Naive thymus-derived CD8-positive, alpha-beta T cell (primary cell): ENCODE results near the gene CORO6. TPM values are rescaled to one million over a fixed set of nuclear protein-coding genes. Genes with fewer than 3 reads are reported as not detected.

Experiments used
- ATAC-seq, 2 donors: fragments of 150-1000 bp; cut with Tn5 transposase in 1 of 2; sonication (Bioruptor Pico), chemical (Tn5 transposase) in 1 of 2; 1 replicate in 1 of 2; 2 replicates in 1 of 2; pipeline ENCODE4 v1.10.0; 2021; ENCODE audit warnings: mild to moderate bottlenecking in 2 of 2, moderate library complexity in 2 of 2
- POLR2A ChIA-PET: fragments of 350-600 bp; sonication (Branson Sonifier 250); formaldehyde crosslinking; loops from one replicate; lab custom pipeline; 2021; ENCODE audit warnings: antibody characterized with exemption; lab: Charles Lee
- DNase-seq, 10 donors: peaks; one replicate each; pipeline versions ENCODE4 v3.0.0 to v3.0.0-alpha.2; 2020 to 2022
- H3K27ac Mint-ChIP-seq, 10 donors: one replicate each; pipeline ENCODE4 v1.8.0; 2020 to 2022; ENCODE audit warnings: mild to moderate bottlenecking in 10 of 10, mixed read lengths in 10 of 10, moderate library complexity in 4 of 10, inconsistent platforms in 1 of 10
- H3K27me3 Mint-ChIP-seq, 5 donors: one replicate each; pipeline ENCODE4 v1.8.0; 2021 to 2022; ENCODE audit warnings: mixed read lengths in 5 of 5
- H3K36me3 Mint-ChIP-seq, 3 donors: one replicate each; pipeline ENCODE4 v1.8.0; 2020 to 2022; ENCODE audit warnings: mixed read lengths in 3 of 3, mild to moderate bottlenecking in 2 of 3, inconsistent platforms in 1 of 3
- H3K4me1 Mint-ChIP-seq, 4 donors: one replicate each; pipeline ENCODE4 v1.8.0; 2021 to 2022; ENCODE audit warnings: mixed read lengths in 4 of 4
- H3K4me3 Mint-ChIP-seq, 10 donors: one replicate each; pipeline ENCODE4 v1.8.0; 2020 to 2022; ENCODE audit warnings: mild to moderate bottlenecking in 10 of 10, mixed read lengths in 10 of 10, moderate library complexity in 6 of 10, inconsistent platforms in 1 of 10
- H3K9me3 Mint-ChIP-seq, 9 donors: one replicate each; pipeline ENCODE4 v1.8.0; 2020 to 2022; ENCODE audit warnings: mixed read lengths in 9 of 9, mild to moderate bottlenecking in 3 of 9, inconsistent platforms in 1 of 9, moderate library complexity in 1 of 9
- polyA plus RNA-seq, 3 donors: library from polyadenylated mRNA; unstranded; fragments of 300-500 nt; fragmentation: Illumina TruSeq; gene quantifications; one replicate each; pipeline ENCODE4 v1.2.3, GENCODE V29; 2021
- total RNA-seq, 8 experiments: library from RNA in 2 of 8; stranded (reverse) in 2 of 8; gene quantifications; one replicate each; pipeline ENCODE4 v1.2.3 and lab custom pipeline; 2021 to 2026

The CORO6 gene
- total and polyA plus RNA-seq, 5 experiments from 2014 or later = 0.22 to 2.2 (median 1.0) TPM; not detected in 1

DNA sequence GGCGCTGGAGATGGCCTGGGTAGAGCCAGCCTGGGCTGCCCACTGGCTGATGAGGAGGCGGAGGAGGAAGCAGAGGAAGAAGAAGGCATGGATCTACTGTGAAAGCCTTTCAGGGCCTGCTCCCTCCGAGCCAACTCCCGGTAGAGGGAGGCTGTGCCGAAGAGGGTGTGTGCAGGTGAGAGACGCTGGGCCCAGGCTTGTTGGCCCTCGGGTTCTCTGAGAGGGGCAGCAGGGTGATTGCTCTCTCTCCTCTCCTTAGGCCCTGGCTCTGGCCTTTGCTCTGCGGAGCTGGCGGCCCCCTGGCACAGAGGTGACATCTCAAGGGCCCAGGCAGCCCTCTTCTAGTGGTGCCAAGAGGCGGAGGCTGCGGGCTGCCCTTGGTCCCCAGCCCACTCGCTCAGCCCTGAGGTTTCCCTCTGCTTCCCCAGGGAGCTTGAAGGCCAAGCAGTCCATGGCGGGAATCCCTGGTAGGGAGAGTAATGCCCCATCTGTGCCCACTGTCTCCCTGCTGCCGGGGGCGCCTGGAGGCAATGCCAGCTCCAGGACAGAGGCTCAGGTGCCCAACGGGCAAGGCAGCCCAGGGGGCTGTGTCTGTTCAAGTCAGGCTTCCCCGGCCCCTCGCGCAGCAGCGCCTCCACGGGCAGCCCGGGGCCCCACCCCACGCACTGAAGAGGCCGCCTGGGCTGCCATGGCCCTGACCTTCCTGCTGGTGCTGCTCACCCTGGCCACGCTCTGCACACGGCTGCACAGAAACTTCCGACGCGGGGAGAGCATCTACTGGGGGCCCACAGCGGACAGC lies 50.6 kb downstream of the CORO6 start:
- POLR2A ChIA-PET = interaction anchor here (0.6 to 7.2 kb wide), 3 partner anchors 16 to 164 kb away, joined by 4 to 70 read pairs (median 7); no protein-coding TSS in a partner anchor
- Mint-ChIP-seq H3K27me3 (no peaks in the 10 kb centered on the region), H3K36me3 (peaks cover 0 to 29% (median 2%) of the 10 kb centered on the region in 3 donors), H3K4me1 (peaks cover 17 to 41% (median 21%) of the 10 kb centered on the region in 4 donors), H3K27ac (peak overlapping the region in 1 of 10 donors; percentile 65), H3K9me3 (no peaks in the 10 kb centered on the region), H3K4me3 (peak overlapping the region in 1 of 10 donors; percentile 10)
- ATAC-seq (no peak), DNase-seq (no peak)

DNA sequence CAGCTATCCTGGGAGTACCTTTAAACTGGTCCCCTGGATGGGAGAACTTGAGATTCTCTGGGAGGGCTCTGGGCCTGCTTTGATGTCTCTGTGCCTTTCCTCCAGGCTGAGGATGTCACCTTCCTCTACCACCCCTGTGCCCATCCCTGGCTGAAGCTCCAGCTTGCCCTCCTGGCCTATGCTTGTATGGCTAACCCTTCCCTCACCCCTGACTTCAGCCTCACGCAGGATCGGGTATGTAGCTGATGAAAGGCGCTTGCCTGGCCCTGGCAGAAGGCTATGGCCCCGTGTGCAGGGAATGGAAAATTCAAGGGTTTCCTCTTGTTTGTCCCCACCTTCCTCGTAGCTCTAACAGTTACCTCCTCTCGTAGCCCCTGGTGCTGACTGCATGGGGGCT lies 51.2 kb downstream of the CORO6 start:
- no peaks in the 10 kb centered on the region for H3K27me3 Mint-ChIP-seq
- H3K9me3 Mint-ChIP-seq = no peaks in the 10 kb centered on the region
- peaks cover 17 to 41% (median 21%) of the 10 kb centered on the region in 4 donors for H3K4me1 Mint-ChIP-seq
- POLR2A ChIA-PET = interaction anchor here (1.4 to 7.2 kb wide), 2 partner anchors 8 to 44 kb away, joined by 4 to 70 read pairs; no protein-coding TSS in a partner anchor
- H3K4me3 Mint-ChIP-seq = no peak overlapping the region
- ATAC-seq = no peak
- peaks cover 0 to 27% (median 2%) of the 10 kb centered on the region in 3 donors for H3K36me3 Mint-ChIP-seq
- H3K27ac Mint-ChIP-seq = peak overlapping the region in 2 of 10 donors; percentile 19 to 65
- no peak for DNase-seq

DNA sequence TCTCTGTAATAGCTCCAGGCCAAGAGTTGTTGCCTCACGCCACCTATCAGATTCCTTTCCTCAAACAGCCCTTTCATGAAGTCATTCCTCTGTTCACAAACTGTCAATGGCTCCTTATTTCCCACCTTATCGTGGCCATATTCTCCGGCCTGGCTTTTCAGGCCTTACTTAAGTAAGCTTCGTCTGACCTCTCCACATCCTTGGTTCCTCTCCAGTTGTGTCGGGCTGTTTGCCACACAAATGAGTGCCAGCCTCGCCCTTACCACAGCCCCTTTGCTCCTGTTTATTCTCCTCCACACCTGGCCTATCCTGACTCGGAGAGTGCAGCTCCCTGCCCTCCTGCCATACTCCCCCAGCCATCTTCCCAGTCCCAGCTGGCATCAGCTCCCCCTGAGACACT lies 52.2 kb downstream of the CORO6 start:
- POLR2A ChIA-PET = interaction anchor here (0.7 to 7.2 kb wide), 4 partner anchors 9 to 201 kb away, joined by 3 to 70 read pairs (median 12); partner anchors contain the start of gene ANKRD13B
- Mint-ChIP-seq H3K4me3 (peak overlapping the region; percentile 6 to 70 (median 42)), H3K9me3 (no peaks in the 10 kb centered on the region), H3K27me3 (no peaks in the 10 kb centered on the region), H3K4me1 (peaks cover 23 to 48% (median 28%) of the 10 kb centered on the region in 4 donors), H3K36me3 (peaks cover 0 to 21% (median 2%) of the 10 kb centered on the region in 3 donors), H3K27ac (peak overlapping the region in 6 of 10 donors; percentile 3 to 89 (median 68))
- ATAC-seq = no peak
- no peak for DNase-seq

DNA sequence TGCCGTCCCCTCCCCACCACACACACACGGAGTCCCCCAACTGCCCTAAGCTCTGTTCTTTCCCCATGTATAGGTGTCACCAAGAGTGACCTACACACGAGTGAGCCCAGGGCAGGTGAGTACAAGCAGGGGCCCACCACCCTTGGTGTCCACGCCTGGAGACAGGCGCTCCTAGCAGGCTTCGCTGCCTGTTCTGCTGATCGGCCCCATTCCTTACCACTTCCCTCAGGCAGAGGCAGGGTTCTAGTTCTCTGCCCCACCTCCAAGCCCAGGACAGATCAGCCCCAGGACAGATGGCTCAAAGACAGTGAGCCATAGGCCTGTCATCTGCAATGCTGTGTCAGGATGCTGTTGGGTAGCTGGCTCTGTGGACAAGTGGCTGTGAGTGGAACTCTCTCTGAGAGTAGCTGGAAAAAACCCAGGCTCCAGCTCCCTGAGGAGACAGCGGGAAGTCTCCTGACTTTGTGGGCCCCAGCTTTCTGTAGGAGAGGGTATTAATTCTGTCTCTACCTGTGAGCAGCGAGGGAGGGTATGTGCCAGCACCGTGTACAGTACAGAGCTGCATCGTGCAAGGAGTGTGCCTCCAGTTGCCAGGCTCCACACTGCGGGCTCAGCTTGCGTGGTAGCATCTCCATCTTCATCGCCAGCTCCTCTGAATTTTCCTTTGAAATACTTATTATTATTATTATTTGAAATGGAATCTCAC lies 53.3 kb downstream of the CORO6 start:
- DNase-seq (no peak), ATAC-seq (no peak)
- peaks cover 24 to 47% (median 34%) of the 10 kb centered on the region in 4 donors for H3K4me1 Mint-ChIP-seq
- POLR2A ChIA-PET = interaction anchor here (0.6 to 7.2 kb wide), 7 partner anchors 11 to 361 kb away, joined by 3 to 70 read pairs (median 12); partner anchors contain the start of genes ANKRD13B and SSH2
- H3K27ac Mint-ChIP-seq = peak overlapping the region in 9 of 10 donors; percentile 31 to 92 (median 83)
- peak overlapping the region; percentile 79 to 91 (median 88) for H3K4me3 Mint-ChIP-seq
- H3K27me3 Mint-ChIP-seq = no peaks in the 10 kb centered on the region
- H3K9me3 Mint-ChIP-seq = no peaks in the 10 kb centered on the region
- peaks cover 0 to 11% (median under 1%) of the 10 kb centered on the region in 3 donors for H3K36me3 Mint-ChIP-seq

DNA sequence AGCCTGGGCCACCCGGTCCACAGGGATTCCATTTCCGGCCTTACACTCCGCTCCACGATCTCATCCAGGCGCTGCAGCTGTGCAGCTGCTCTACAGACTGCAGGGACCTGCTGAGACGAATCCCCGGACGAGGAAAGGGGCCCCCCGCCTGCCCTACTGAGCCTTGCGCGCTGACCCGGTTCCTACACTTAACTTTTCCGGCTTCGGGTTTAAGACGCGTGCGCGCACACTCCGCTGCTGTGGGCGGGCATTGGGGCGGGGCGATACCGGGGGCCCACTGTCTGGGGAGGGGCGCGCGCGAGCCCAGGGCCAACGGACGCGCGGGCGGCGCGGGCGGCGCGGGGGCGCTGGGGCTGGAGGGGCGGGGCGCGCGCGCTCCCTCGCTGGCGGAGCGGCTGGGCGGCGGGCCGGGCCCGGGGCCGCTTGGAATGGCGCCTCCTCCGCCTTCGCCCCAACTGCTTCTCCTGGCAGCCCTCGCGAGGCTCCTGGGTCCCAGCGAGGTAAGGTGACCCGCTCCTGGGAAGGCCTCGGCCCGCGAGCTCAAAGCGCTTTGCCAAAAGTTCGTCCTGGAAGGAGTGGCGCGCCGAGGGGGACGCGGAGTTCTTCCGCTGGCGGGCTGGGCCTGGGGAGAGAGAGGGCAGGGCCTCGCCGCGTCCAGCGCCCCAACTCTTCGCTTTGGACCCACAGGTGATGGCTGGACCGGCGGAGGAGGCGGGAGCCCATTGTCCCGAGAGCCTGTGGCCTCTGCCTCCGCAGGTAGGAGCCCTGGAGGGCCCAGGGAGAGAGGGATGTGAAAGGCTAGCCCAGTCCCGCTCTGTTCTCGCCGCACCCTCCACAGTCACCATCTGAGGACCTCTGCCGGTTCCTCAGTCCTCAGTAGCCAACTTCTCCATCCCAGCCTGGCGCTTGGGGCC lies 54.1 kb downstream of the CORO6 start, which contains the start of gene TP53I13:
TP53I13 (plus strand) TSS at position 371 of the 914 bp plus-strand sequence; CDS start at position 429, 58 bp downstream.
- no peaks in the 10 kb centered on the region for H3K27me3 Mint-ChIP-seq
- H3K4me1 Mint-ChIP-seq = peaks cover 28 to 41% (median 39%) of the 10 kb centered on the region in 4 donors
- POLR2A ChIA-PET = interaction anchor here (1.0 to 7.2 kb wide), 15 partner anchors 8 to 362 kb away, joined by 3 to 70 read pairs (median 5); partner anchors contain the start of genes ANKRD13B, NUFIP2, SSH2 and TAOK1
- no peaks in the 10 kb centered on the region for H3K9me3 Mint-ChIP-seq
- ATAC-seq = peak; percentile 65 to 66
- peak within 1 kb of the TSS; percentile 76 to 99 (median 95) for H3K27ac Mint-ChIP-seq
- peaks cover 0 to 6% (median 0%) of the 10 kb centered on the region in 3 donors for H3K36me3 Mint-ChIP-seq
- H3K4me3 Mint-ChIP-seq = peak within 1 kb of the TSS; percentile 91 to 99 (median 96)
- peak; percentile 72 to 93 (median 83) for DNase-seq

DNA sequence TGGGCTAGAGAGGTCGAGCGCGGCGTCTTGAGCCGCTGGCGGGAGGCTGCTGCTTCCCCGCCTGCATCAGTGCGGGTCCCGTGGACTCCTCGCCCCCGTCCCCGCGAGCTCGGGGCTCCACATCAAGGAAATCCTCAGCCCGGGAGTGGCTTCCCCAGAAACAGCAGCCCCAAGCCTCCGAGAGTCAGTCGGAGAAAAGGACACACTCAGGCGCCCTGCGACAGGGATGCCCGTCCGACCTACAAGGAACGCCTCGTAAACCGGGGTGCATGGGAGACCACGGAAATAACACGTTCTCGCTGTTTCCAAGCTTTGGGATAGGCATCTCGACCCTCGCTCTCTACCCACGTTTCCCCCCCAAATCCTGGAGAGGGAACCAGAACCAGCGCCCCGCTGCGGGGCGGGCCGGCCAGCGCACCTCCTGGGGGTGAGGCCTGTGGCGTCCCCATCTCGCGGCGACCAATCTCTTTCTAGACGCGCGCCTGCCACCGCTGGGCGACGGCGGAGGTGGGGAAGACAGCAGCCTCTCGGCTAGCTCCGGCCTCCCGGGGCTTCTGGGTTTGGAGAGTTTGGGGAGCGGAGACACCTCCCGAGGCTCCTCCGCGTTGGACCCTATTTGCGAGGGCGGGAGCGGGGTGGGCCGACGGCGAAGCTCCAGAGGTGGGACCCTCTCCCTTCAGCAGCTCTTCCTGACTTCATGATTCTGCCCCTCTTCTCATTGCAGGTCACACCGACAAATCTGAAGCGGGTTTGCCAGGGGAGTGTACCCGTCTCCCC lies 55.0 kb downstream of the CORO6 start:
- H3K9me3 Mint-ChIP-seq = no peaks in the 10 kb centered on the region
- H3K4me1 Mint-ChIP-seq = peaks cover 27 to 41% (median 37%) of the 10 kb centered on the region in 4 donors
- H3K27ac Mint-ChIP-seq = peak overlapping the region; percentile 76 to 99 (median 95)
- DNase-seq (peak; percentile 56 to 84 (median 68)), ATAC-seq (peak; percentile 64 to 71)
- POLR2A ChIA-PET = interaction anchor here (1.1 to 7.2 kb wide), 16 partner anchors 8 to 363 kb away, joined by 3 to 70 read pairs (median 5); partner anchors contain the start of genes ANKRD13B, NUFIP2, SSH2 and TAOK1
- H3K36me3 Mint-ChIP-seq = no peaks in the 10 kb centered on the region
- H3K27me3 Mint-ChIP-seq = no peaks in the 10 kb centered on the region
- H3K4me3 Mint-ChIP-seq = peak overlapping the region; percentile 91 to 99 (median 96)

DNA sequence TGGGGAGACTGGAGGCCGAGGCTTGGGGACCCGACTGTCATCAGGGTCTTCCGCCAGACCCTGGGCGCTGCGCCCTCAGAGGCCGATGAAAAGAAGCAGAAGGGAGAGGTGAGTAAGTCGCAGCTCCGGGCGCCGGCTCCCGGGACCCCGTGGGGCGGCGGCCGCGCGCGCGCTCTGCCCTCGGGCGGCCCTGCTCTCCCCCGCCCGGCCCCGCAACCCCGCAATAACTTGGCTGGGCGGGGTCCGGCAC lies 55.5 kb downstream of the CORO6 start:
- Mint-ChIP-seq H3K27me3 (no peaks in the 10 kb centered on the region), H3K36me3 (no peaks in the 10 kb centered on the region), H3K4me3 (peak overlapping the region; percentile 74 to 99 (median 96)), H3K27ac (peak overlapping the region in 4 of 10 donors; percentile 41 to 86 (median 76)), H3K4me1 (peaks cover 27 to 44% (median 42%) of the 10 kb centered on the region in 4 donors), H3K9me3 (no peaks in the 10 kb centered on the region)
- DNase-seq = peak in 1 of 10 donors; percentile 50
- ATAC-seq = peak; percentile 2 to 3
- POLR2A ChIA-PET = interaction anchor here (0.9 to 7.2 kb wide), 17 partner anchors 9 to 427 kb away, joined by 3 to 70 read pairs (median 4); partner anchors contain the start of genes ANKRD13B, NUFIP2, SSH2 and TAOK1

DNA sequence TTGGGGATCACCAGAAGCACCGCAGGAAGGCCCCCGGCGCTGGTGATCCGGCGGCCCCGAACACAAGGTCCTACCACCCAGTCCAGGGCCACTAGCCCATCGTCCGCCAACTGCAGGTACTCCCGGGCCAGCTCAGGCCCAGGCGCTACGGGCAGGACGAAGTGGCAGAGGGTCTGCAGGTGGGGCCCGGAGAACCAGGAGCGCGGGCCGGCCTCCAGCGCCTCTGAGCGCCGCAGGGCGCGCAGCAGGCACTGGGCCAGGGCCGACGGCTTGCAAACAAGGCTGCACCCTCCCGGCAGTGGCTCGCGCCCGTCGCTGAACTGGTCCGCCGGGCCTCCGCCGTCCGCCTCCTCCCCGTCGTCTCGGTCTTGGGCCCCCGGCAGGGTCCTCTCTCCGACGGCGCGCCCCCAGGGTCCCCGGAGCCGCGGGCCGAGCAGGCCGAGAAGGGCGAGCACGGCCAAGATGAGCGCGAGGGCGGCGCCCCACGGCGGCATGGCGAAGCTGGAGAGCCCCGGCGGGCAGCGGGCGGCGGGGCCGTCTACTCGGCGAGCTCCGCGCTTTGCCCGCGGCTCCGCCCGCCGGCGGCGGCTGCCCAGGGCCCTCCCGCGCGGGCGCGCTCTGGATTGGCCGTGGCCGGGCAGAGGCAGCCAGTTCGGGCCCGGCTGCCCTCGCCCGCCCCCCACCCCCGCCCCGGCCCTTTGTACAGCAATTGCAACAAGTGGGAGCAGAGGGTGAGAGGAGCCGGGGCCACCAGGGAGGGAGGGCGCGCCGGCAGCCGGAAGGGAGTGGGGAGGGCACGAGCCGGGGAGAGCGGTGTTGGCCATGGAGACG lies 56.0 kb downstream of the CORO6 start, which contains the start of gene ABHD15:
ABHD15 (minus strand) TSS at position 565 of the 831 bp plus-strand sequence; CDS start at position 494, 71 bp downstream.
- H3K4me1 Mint-ChIP-seq = peaks cover 27 to 49% (median 47%) of the 10 kb centered on the region in 4 donors

DNA sequence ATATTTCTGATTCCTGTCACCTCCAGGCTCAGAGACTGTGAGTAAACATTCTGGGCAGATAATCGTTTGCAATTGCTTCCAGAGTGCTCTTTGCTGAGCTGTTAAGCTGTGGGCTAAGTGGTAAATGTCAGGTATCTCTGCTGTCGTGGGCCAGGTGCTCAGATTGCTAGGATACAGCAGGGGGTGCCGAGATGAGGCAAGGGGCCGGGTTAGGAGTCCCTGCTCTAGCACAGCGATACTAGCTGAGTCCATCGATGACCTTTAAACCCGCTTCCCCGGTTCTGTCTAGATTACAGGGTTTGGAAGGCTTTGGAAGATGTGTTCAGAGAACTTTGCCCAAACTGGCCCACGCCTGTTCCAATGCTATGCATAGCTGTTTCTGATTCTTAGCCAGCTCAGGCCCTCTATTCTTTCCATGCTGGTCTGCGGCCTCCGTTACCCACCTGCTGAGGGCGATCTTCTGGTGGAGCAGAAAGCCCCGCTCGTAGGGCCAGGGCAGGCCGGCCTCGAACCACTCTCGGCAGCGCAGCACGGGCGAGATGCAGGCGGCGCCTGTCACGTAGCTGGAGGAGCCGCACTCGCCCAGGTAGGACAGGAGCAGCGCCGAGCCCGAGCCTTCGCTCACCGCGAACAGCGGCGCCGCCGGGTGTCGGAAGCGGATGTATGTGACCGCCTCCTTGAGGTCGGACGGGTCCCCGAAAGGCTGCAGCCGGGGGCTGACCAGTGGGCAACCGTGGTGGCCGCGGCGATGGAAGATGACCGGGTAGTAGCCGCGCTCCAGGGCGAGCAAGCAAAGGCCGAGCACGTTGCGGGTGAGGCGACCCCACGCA lies 56.9 kb downstream of the CORO6 start:
- Mint-ChIP-seq H3K27ac (peak overlapping the region; percentile 72 to 90 (median 81)), H3K4me3 (peak overlapping the region; percentile 78 to 93 (median 90)), H3K4me1 (peaks cover 24 to 56% (median 46%) of the 10 kb centered on the region in 4 donors), H3K9me3 (no peaks in the 10 kb centered on the region), H3K36me3 (no peaks in the 10 kb centered on the region), H3K27me3 (no peaks in the 10 kb centered on the region)
- POLR2A ChIA-PET = interaction anchor here (1.3 to 7.2 kb wide), 6 partner anchors 9 to 365 kb away, joined by 3 to 70 read pairs (median 16); partner anchors contain the start of genes ANKRD13B and SSH2
- ATAC-seq (peak; percentile 13 to 31), DNase-seq (peak in 7 of 10 donors; percentile 31 to 52 (median 46))

More for the DNA sequence above, 56.0 kb downstream of the CORO6 start, which contains the start of gene ABHD15:
- peak within 1 kb of the TSS; percentile 91 to 99 (median 96) for H3K4me3 Mint-ChIP-seq
- H3K27ac Mint-ChIP-seq = peak within 1 kb of the TSS; percentile 74 to 99 (median 92)
- H3K27me3 Mint-ChIP-seq = no peaks in the 10 kb centered on the region
- H3K36me3 Mint-ChIP-seq = no peaks in the 10 kb centered on the region
- DNase-seq (peak in 8 of 10 donors; percentile 33 to 68 (median 54)), ATAC-seq (peak; percentile 34 to 41)
- no peaks in the 10 kb centered on the region for H3K9me3 Mint-ChIP-seq
- POLR2A ChIA-PET = interaction anchor here (0.6 to 7.2 kb wide), 16 partner anchors 9 to 427 kb away, joined by 3 to 70 read pairs (median 5); partner anchors contain the start of genes ANKRD13B, SSH2 and TAOK1
